Measurements from ENCODE around the gene SRCIN1.

- no peak for TF ChIP-seq CTCF (IDR thresholded peaks at IDR 0.05; ENCODE audit: insufficient read depth, low read length, poor library complexity, severe bottlenecking)
- no peak for TF ChIP-seq EZH2phosphoT487 (conservative IDR thresholded peaks at IDR 0.05; ENCODE audit: low read length)
These were observed 5.5 kb upstream of the SRCIN1 start for GRCh38 chr17:38611070-38611786.
